GM12801 (cell line): ENCODE results near the gene CENPF.

Experiments used
- TF ChIP-seq, protein P1 (sequence below): IDR thresholded peaks from one replicate; pipeline ENCODE4 v1.5.1; 2011; ENCODE audit warnings: control low read depth; ENCODE audit not compliant: insufficient read length; ENCODE audit errors: extremely low read depth

The CENPF gene

DNA sequence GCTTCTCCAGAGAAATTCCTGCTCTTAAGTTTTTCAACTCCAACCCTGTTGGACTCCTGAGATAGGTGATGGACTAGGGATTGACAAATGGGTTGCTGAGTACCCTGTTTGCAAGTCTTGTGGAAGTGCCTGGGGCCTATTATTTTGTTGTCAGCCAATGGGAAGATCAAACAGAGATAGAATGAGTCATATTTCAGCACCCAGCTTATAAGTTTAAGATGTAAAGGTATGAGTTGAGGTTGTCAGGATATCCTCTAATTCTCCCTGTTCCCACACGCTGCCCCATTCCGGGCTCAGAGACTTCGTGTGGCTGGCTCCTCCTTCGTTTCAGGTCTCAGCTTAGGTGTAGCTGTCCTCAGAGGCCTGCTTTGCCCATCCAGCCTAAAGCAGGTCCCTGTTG lies 91.8 kb downstream of the CENPF start:
- TF ChIP-seq, protein P1, sequence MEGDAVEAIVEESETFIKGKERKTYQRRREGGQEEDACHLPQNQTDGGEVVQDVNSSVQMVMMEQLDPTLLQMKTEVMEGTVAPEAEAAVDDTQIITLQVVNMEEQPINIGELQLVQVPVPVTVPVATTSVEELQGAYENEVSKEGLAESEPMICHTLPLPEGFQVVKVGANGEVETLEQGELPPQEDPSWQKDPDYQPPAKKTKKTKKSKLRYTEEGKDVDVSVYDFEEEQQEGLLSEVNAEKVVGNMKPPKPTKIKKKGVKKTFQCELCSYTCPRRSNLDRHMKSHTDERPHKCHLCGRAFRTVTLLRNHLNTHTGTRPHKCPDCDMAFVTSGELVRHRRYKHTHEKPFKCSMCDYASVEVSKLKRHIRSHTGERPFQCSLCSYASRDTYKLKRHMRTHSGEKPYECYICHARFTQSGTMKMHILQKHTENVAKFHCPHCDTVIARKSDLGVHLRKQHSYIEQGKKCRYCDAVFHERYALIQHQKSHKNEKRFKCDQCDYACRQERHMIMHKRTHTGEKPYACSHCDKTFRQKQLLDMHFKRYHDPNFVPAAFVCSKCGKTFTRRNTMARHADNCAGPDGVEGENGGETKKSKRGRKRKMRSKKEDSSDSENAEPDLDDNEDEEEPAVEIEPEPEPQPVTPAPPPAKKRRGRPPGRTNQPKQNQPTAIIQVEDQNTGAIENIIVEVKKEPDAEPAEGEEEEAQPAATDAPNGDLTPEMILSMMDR = no peak

DNA sequence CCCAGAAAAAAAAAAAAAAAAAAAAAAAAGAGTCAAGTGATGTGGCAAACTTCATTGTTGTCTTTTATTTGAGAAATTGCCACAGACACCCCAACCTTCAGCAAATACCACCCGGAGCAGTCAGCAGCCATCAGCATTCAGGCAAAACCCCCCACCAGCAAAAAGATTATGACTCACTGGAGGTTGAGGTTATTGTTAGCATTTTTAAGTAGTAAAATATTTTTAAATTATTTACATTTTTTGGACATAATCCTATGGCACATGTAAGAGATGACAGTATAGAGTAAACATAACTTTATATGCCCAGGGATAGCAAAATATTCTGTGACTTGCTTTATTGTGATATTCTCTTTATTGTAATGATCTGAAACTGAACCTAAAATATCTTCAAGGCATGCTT lies 95.6 kb downstream of the CENPF start:
- TF ChIP-seq, protein P1 = no peak

DNA sequence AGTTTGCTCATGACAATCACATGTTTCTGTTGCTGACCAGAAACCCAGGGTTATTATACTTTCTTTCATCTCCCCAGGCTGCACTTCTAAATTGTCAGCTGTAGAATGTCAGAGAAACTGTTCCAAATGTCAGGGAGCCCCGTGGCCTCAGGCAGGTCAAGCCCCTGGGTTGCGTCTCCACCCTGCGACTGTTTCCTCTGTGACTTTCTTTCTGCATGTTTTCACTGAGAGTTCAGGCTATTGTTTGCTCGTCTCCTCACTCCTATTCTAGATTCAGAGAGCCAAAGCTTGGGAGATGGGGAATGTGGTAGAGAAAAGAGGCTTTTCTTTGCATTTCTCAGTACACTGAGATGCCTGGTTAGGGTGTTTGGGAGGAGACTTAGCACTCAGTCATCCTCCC lies 97.4 kb downstream of the CENPF start:
- TF ChIP-seq, protein P1 = no peak

DNA sequence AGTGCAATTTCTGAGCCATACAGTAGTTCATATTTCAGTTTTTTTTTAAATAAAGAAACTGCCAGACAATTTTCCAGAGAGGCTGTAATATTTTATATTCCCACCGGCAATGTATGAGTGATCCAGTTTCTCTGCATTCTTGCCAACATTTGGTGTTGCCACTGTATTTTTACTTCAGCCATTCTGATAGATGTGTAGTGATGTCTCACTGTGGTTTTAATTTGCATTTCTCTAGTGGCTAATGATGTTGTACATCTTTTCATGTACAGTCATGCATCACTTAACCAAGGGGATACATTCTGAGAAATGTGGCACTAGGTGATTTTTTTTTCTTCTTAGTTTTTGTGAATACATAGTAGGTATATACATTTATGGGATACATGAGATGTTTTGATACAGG lies 99.6 kb downstream of the CENPF start:
- TF ChIP-seq, protein P1 = no peak

DNA sequence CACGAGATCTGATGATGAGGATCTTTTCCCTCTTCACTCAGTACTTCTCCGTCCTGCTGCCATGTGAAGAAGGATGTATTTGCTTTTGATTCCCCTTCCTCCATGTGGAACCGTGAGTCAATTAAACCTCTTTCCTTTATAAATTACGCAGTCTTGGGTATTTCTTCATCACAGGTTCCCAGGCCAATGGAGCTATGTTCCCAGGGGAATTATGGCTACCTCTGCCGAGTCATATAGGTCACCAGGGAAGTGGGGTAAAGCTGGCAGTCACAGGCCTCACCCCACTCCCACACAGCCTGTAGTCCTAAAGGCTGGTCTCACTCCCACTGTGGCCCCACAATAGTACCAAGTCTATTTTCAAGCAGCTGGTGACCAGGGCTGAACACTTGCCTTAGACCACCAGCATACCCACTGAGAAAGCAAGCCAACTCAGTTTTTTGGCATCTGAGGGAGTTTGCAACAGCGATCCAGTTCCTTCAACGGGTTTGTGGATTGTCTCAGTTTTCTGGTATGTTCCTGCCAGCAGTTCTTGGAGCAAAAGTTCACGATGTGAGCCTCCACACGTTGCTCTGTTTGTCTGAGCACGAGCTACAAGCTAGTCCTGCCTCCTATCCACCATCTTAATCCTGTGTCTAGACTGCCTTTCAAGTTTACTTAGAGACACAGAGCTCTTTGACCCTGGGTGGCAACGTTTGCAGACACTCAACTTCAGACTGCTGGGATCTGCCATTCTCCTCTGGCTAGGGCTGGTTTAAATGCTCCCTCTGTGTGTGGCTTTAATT lies 104.5 kb downstream of the CENPF start:
- TF ChIP-seq, protein P1 = no peak

DNA sequence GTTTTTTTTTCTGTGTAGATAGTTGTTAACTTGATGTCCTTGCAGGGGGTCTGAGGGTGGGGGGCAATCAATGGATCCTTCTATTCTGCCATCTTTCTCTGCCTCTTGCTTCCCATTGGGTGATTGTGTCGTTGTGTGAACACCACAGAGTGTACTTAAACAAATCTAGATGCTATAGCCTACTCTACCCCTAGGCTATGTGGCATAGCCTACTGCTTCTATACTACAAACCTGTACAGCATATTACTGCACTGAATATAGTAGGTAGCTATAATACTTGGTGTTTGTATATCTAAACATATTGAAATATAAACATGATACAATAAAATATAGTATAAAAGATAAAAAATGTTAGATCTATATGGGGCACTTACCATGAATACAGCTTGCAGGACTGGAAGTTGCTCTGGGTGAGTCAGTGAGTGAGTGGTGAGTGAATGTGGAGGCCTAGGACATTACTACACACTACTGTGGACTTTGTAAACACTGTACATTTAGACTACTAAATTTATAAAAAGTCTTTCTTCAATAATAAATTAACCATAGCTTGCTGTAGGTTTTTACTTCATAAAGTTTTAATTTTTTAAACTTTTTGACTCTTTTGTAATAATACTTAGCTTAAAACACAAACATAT lies 105.4 kb downstream of the CENPF start:
- TF ChIP-seq, protein P1 = no peak

DNA sequence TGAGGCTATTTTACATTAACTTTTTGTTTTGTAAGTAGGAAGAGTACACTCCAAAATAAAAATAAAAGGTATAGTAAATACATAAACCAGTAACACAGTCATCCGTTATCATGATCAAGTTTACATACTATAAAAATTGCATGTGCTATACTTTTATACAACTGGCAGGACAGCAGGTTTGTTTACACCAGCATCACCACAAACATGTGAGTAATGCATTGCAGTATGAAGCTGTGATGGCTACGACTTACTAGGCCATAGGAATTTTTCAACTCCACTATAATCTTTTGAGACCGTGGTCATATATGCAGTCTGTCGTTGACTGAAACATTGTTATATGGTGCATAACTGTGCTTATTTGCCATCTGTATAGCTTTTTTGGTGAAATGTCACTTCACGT lies 106.2 kb downstream of the CENPF start:
- TF ChIP-seq, protein P1 = no peak
